ENCODE measurements around the gene PEX3.

DNA sequence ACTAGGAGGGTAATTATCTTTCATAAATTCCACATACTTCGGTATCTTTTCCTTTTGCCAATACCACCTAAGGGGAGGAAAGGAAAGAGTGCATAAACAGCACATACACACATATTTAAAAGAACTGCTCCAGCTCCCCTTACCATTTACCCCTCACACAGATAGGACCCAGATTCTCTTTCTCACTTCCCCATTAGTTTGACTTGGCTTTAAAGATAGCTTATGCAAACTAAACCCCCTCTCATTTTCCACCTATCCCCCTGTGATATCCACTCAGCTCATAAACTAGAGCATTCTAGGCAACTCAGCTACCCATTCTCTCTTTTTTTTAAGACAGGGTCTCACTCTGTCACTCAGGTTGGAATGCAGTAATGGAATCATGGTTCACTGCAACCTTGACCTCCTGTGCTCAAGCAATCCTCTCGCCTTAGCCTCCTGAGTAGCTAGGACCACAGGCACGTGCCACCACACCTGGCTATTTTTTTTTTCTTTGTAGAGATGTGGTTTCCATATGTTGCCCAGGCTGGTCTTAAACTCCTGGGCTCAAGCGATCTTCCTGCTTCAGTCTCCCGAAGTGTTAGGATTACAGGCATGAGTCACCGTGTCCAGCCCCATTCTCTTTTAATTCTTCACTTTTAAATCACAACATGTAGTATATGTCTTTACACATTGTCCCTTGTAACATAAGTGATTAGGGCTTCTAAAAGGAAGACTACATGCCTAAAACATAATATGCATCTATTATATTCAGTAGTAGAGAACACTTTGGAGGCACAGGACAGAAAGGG is 56.9 kb downstream of the PEX3 start:
- TF ChIP-seq, protein P1, sequence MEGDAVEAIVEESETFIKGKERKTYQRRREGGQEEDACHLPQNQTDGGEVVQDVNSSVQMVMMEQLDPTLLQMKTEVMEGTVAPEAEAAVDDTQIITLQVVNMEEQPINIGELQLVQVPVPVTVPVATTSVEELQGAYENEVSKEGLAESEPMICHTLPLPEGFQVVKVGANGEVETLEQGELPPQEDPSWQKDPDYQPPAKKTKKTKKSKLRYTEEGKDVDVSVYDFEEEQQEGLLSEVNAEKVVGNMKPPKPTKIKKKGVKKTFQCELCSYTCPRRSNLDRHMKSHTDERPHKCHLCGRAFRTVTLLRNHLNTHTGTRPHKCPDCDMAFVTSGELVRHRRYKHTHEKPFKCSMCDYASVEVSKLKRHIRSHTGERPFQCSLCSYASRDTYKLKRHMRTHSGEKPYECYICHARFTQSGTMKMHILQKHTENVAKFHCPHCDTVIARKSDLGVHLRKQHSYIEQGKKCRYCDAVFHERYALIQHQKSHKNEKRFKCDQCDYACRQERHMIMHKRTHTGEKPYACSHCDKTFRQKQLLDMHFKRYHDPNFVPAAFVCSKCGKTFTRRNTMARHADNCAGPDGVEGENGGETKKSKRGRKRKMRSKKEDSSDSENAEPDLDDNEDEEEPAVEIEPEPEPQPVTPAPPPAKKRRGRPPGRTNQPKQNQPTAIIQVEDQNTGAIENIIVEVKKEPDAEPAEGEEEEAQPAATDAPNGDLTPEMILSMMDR (conservative IDR thresholded peaks at IDR 0.05 in 1 of 2, IDR thresholded peaks at IDR 0.05 in 1 of 2; ENCODE audit: low read depth in 1 of 2, low read length in 2 of 2): no peak
- no peak for TF ChIP-seq EZH2 (IDR thresholded peaks at IDR 0.05; ENCODE audit: low read length, missing control alignments)

All from fibroblast of lung (primary cell).